ENCODE data around the gene PDGFC.

GRCh38 chr4:156884183-156884582 lies 87.4 kb downstream of the PDGFC start:
- TF ChIP-seq EZH2 (IDR thresholded peaks at IDR 0.05): no peak
- no peak for TF ChIP-seq POLR2AphosphoS5 (IDR thresholded peaks at IDR 0.05; ENCODE audit: borderline replicate concordance, low read depth, low read length)
- no peak for TF ChIP-seq FOXP2 (optimal IDR thresholded peaks at IDR 0.05; ENCODE audit: control extremely low read depth, extremely low read length, insufficient read depth)
